Activated T-cell treated with anti-CD3 and anti-CD28 coated beads, Interleukin-2, amount 50 U/mL, for 48 hours (primary cell): Measurements from ENCODE around the gene ACE.

Experiments
- DNase-seq, 2 experiments: peaks; one replicate each; pipeline ENCODE4 v3.0.0-alpha.2; 2020

Gene ACE

GRCh38 chr17:63476854-63477479, at the start of gene ACE:
Gene ACE, plus strand, starts transcription at chr17:63477061. Its CDS starts 34 bp downstream, at chr17:63477095.
- peak; percentile 41 to 59 for DNase-seq

GRCh38 chr17:63429766-63430165, 47.1 kb upstream of the ACE start:
- no peak for DNase-seq

- DNase-seq, result no peak
Measured at GRCh38 chr17:63430223-63430622, 46.6 kb upstream of the ACE start.

GRCh38 chr17:63431618-63431938, 45.3 kb upstream of the ACE start:
- DNase-seq, result no peak

GRCh38 chr17:63431939-63432804, 44.7 kb upstream of the ACE start:
- no peak for DNase-seq

- no peak for DNase-seq
Measured at GRCh38 chr17:63433746-63434591, 42.9 kb upstream of the ACE start.

- peak in 1 of 2 experiments; percentile 49 for DNase-seq
Measured at GRCh38 chr17:63434951-63435571, 41.8 kb upstream of the ACE start.

GRCh38 chr17:63435681-63436522, 41.0 kb upstream of the ACE start:
- no peak for DNase-seq

GRCh38 chr17:63436523-63437110, 40.2 kb upstream of the ACE start:
- no peak for DNase-seq

GRCh38 chr17:63437287-63438091, 39.4 kb upstream of the ACE start:
- DNase-seq, result no peak

- DNase-seq, result no peak
Measured at GRCh38 chr17:63438092-63439051, 38.5 kb upstream of the ACE start.

- no peak for DNase-seq
Measured at GRCh38 chr17:63439687-63440086, 37.2 kb upstream of the ACE start.

- no peak for DNase-seq
Measured at GRCh38 chr17:63440127-63440769, 36.6 kb upstream of the ACE start.

- no peak for DNase-seq
Measured at GRCh38 chr17:63440770-63441335, 36.0 kb upstream of the ACE start.

GRCh38 chr17:63441654-63442053, 35.2 kb upstream of the ACE start:
- no peak for DNase-seq

- no peak for DNase-seq
Measured at GRCh38 chr17:63442074-63442473, 34.8 kb upstream of the ACE start.

GRCh38 chr17:63442549-63443035, 34.3 kb upstream of the ACE start:
- DNase-seq, result no peak

- no peak for DNase-seq
Measured at GRCh38 chr17:63443053-63443452, 33.8 kb upstream of the ACE start.

- no peak for DNase-seq
Measured at GRCh38 chr17:63444457-63444856, 32.4 kb upstream of the ACE start.
